HEK293 (cell line): ENCODE data around the gene PNKD.

Experiments used
- BCL11B ChIP-seq: fragments of 450-650 bp; formaldehyde crosslinking; IDR thresholded peaks from 2 replicates; pipeline ENCODE4 v1.5.1; 2016; ENCODE audit warnings: low read depth, missing biosample characterization, missing genetic modification characterization
- CTCF ChIP-seq: fragments of 450-650 bp; formaldehyde crosslinking; IDR thresholded peaks from 2 replicates; pipeline ENCODE4 v1.5.1; 2016; ENCODE audit warnings: missing biosample characterization, missing genetic modification characterization
- GFI1B ChIP-seq: fragments of 450-650 bp; formaldehyde crosslinking; IDR thresholded peaks from 2 replicates; pipeline ENCODE4 v1.5.1; 2016; ENCODE audit warnings: missing biosample characterization, missing genetic modification characterization
- PBX3 ChIP-seq: sonication (generic); formaldehyde crosslinking; IDR thresholded peaks from 2 replicates; pipeline ENCODE4 v1.8.1; 2022; ENCODE audit warnings: mild to moderate bottlenecking, moderate library complexity, missing genetic modification reagents
- SP2 ChIP-seq: fragments of 450-650 bp; formaldehyde crosslinking; IDR thresholded peaks from 2 replicates; pipeline ENCODE4 v1.5.1; 2016; ENCODE audit warnings: missing biosample characterization, missing genetic modification characterization
- ZNF274 ChIP-seq, 2 experiments: fragments of 200-500 bp in 1 of 2; fragments of 450-650 bp in 1 of 2; sonication (Bioruptor generic) in 1 of 2; formaldehyde crosslinking in 1 of 2; IDR thresholded peaks; 2 replicates each; pipeline versions ENCODE4 v1.5.1 to v1.6.1; 2014 to 2016; ENCODE audit warnings: borderline replicate concordance in 1 of 2, inconsistent platforms in 1 of 2, low read length in 1 of 2, missing biosample characterization in 1 of 2, missing genetic modification characterization in 1 of 2
- ZNF324 ChIP-seq: fragments of 450-650 bp; formaldehyde crosslinking; IDR thresholded peaks from 2 replicates; pipeline ENCODE4 v1.5.1; 2016; ENCODE audit warnings: missing biosample characterization, missing genetic modification characterization
- ZNF362 ChIP-seq: fragments of 450-650 bp; formaldehyde crosslinking; IDR thresholded peaks from 2 replicates; pipeline ENCODE4 v1.5.1; 2016; ENCODE audit warnings: missing biosample characterization, missing genetic modification characterization
- ZNF555 ChIP-seq: fragments of 450-650 bp; formaldehyde crosslinking; conservative IDR thresholded peaks from 2 replicates; pipeline ENCODE4 v1.5.1; 2017; ENCODE audit warnings: missing biosample characterization, mild to moderate bottlenecking, missing genetic modification characterization, inconsistent platforms
- ZNF561 ChIP-seq: fragments of 450-650 bp; IDR thresholded peaks from 2 replicates; pipeline ENCODE4 v1.5.1; 2018; ENCODE audit warnings: missing biosample characterization, missing genetic modification characterization, borderline replicate concordance
- ZNF571 ChIP-seq: fragments of 450-650 bp; formaldehyde crosslinking; IDR thresholded peaks from 2 replicates; pipeline ENCODE4 v1.5.0; 2017; ENCODE audit warnings: missing biosample characterization, missing genetic modification characterization
- ZNF660 ChIP-seq: fragments of 450-650 bp; IDR thresholded peaks from 2 replicates; pipeline ENCODE4 v1.5.1; 2018; ENCODE audit warnings: missing biosample characterization, mild to moderate bottlenecking, missing genetic modification characterization
- ZNF776 ChIP-seq: fragments of 450-650 bp; formaldehyde crosslinking; IDR thresholded peaks from 2 replicates; pipeline ENCODE4 v1.5.0; 2017; ENCODE audit warnings: missing biosample characterization, missing genetic modification characterization, borderline replicate concordance
- ZNF785 ChIP-seq: fragments of 450-650 bp; formaldehyde crosslinking; IDR thresholded peaks from 2 replicates; pipeline ENCODE4 v1.5.1; 2016; ENCODE audit warnings: missing biosample characterization, missing genetic modification characterization

GRCh38 chr2:218271487-218271797 lies 1.1 kb downstream of the PNKD start:
- TF ChIP-seq CTCF (no peak), PBX3 (CRISPR knock-in tag) (no peak), BCL11B (tag by site-specific recombination) (no peak), ZNF660 (tag by site-specific recombination) (no peak), SP2 (tag by site-specific recombination) (no peak), ZNF555 (tag by site-specific recombination) (no peak), ZNF571 (tag by site-specific recombination) (no peak), ZNF362 (tag by site-specific recombination) (no peak), ZNF274 (IDR thresholded peaks at IDR 0.05; ENCODE audit: low read length) (no peak), ZNF274 (tag by site-specific recombination; IDR thresholded peaks at IDR 0.05; ENCODE audit: borderline replicate concordance) (no peak), ZNF324 (tag by site-specific recombination) (no peak), GFI1B (no peak), ZNF776 (tag by site-specific recombination) (no peak), ZNF785 (tag by site-specific recombination) (no peak), ZNF561 (tag by site-specific recombination) (no peak)
